AG04450 (cell line): ENCODE results near the gene LHFPL2. TPM values are rescaled to one million over a fixed set of nuclear protein-coding genes. Genes with fewer than 3 reads are reported as not detected.

Experiments used
- CTCF ChIA-PET: fragments of 300-600, 350-600 bp; formaldehyde crosslinking; extraction: SDS; loops from one replicate; lab custom pipeline; 2022; ENCODE audit warnings: antibody characterized with exemption, inconsistent platforms; lab: Charles Lee
- POLR2A ChIA-PET: fragments of 350-600 bp; formaldehyde crosslinking; extraction: SDS; loops from one replicate; lab custom pipeline; 2021; ENCODE audit warnings: antibody characterized with exemption, inconsistent platforms; lab: Yijun Ruan, JAX
- DNase-seq: peaks from one replicate; pipeline ENCODE4 v3.0.0-alpha.2; 2011; ENCODE audit warnings: low read depth, low spot score
- H3K27ac ChIP-seq: one replicate; pipeline ENCODE4 v1.5.1; 2012; ENCODE audit warnings: low read depth, low read length, control low read depth
- H3K27me3 ChIP-seq: one replicate; pipeline ENCODE4 v1.6.0; 2012; ENCODE audit warnings: low read length; ENCODE audit not compliant: control insufficient read depth, insufficient read depth
- H3K4me3 ChIP-seq: 2 replicates; pipeline ENCODE4 v1.5.1; 2011; ENCODE audit warnings: mild to moderate bottlenecking, low read depth, low read length, control low read depth
- H3K9me3 ChIP-seq: 2 replicates; pipeline ENCODE4 v1.5.1; 2012; ENCODE audit warnings: low read length; ENCODE audit not compliant: control insufficient read depth, insufficient read depth
- CTCF ChIP-seq: IDR thresholded peaks from 2 replicates; pipeline ENCODE4 v1.5.1; 2011; ENCODE audit warnings: low read depth, low read length, control low read depth, inconsistent platforms
- polyA plus RNA-seq: library from polyadenylated mRNA; depleted of rRNA; stranded (reverse); fragments of >200 nt; gene quantifications from 2 replicates; pipeline ENCODE4 v1.2.3, GENCODE V29; 2011

Gene LHFPL2
- polyA plus RNA-seq, 1 experiment = 20.1 TPM

GRCh38 chr5:78504704-78505677 lies 143.6 kb downstream of the LHFPL2 start:
- no peak for TF ChIP-seq CTCF
- ChIA-PET CTCF (interaction anchor here (0.9 to 1.3 kb wide), 2 partner anchors 38 to 461 kb away, joined by 3 to 4 read pairs; no protein-coding TSS in a partner anchor), POLR2A (interaction anchor here (0.6 to 2.6 kb wide), 10 partner anchors 9 to 480 kb away, joined by 3 to 13 read pairs (median 4); no protein-coding TSS in a partner anchor)
- H3K9me3 ChIP-seq = no peaks in the 10 kb centered on the region
- H3K27ac ChIP-seq = peak overlapping the region; percentile 93
- H3K4me3 ChIP-seq = no peak overlapping the region
- H3K27me3 ChIP-seq = no peaks in the 10 kb centered on the region
- peak; percentile 99 for DNase-seq

GRCh38 chr5:78503958-78504653 lies 144.5 kb downstream of the LHFPL2 start:
- POLR2A ChIA-PET = interaction anchor here (0.6 to 2.6 kb wide), 8 partner anchors 8 to 481 kb away, joined by 3 to 13 read pairs (median 5); no protein-coding TSS in a partner anchor
- CTCF ChIA-PET = no interaction called here

GRCh38 chr5:78501411-78502352 lies 146.9 kb downstream of the LHFPL2 start:
- H3K4me3 ChIP-seq = no peak overlapping the region
- no peak overlapping the region for H3K27ac ChIP-seq
- TF ChIP-seq CTCF = no peak
- DNase-seq = no peak
- no peaks in the 10 kb centered on the region for H3K27me3 ChIP-seq
- ChIA-PET POLR2A (no interaction called here), CTCF (interaction anchor here (0.6 to 1.8 kb wide), 4 partner anchors 18 to 133 kb away, joined by 3 to 4 read pairs (median 3); no protein-coding TSS in a partner anchor)
- H3K9me3 ChIP-seq = no peaks in the 10 kb centered on the region

More at GRCh38 chr5:78503958-78504653, 144.5 kb downstream of the LHFPL2 start:
- H3K27ac ChIP-seq = peak overlapping the region; percentile 93
- no peaks in the 10 kb centered on the region for H3K9me3 ChIP-seq
- DNase-seq = no peak
- H3K27me3 ChIP-seq = no peaks in the 10 kb centered on the region
- H3K4me3 ChIP-seq = no peak overlapping the region
- no peak for TF ChIP-seq CTCF

- POLR2A ChIA-PET = no interaction called here
- H3K9me3 ChIP-seq = no peaks in the 10 kb centered on the region
- DNase-seq = no peak
- no peak overlapping the region for H3K4me3 ChIP-seq
- CTCF ChIA-PET = no interaction called here
- no peak for TF ChIP-seq CTCF
- no peaks in the 10 kb centered on the region for H3K27me3 ChIP-seq
- H3K27ac ChIP-seq = no peak overlapping the region
Measured at GRCh38 chr5:78500871-78501270, 147.7 kb downstream of the LHFPL2 start.
